OCI-LY1 (cell line): ENCODE results near the gene PSORS1C1.

Source experiments
- CTCF ChIP-seq: fragments of 200-600 bp; sonication (generic), shearing (Covaris generic); IDR thresholded peaks from 2 replicates; pipeline ENCODE4 v1.5.1; 2017; ENCODE audit warnings: mild to moderate bottlenecking, antibody characterized with exemption, low read length, moderate library complexity, mixed read lengths
- EZH2 ChIP-seq: fragments of 200-600 bp; sonication (generic), shearing (Covaris generic); IDR thresholded peaks from 2 replicates; pipeline ENCODE4 v1.8.0; 2017; ENCODE audit warnings: borderline replicate concordance, mixed run types, mild to moderate bottlenecking, antibody characterized with exemption, low read length, moderate library complexity, mixed read lengths

GRCh38 chr6:31173406-31173805 is 58.8 kb downstream of the PSORS1C1 start:
- TF ChIP-seq CTCF (no peak), EZH2 (no peak)
